ENCODE results near the gene GALNT14.
"Not testable (repeated sequence)": the region's sequence is repeated elsewhere in the genome, so short reads cannot be mapped to it uniquely, and the experiment has no call there.

Gene GALNT14

GRCh38 chr2:30938196-30938595 lies 200.0 kb downstream of the GALNT14 start:
- no peak for DNase-seq (ENCODE audit: low read depth)

DNA sequence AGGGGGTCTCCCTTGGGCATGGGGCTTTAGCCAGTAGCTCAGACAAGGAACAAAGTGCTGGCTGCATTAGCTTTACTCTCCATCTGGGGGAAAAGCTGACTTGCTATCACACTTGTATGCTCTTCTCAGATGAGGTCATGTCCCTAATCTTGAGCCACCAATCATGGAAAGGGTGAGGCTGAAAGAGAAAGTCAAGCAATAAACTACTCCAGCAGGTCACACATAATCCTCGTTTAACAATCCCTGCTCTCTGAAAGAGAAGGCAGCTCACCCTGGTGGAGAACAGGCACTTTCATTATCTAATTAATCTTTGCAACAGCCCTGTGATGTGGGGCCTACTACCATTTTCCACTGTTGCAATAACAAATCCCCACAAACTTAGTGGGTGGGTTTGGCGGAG lies 201.3 kb downstream of the GALNT14 start:
- DNase-seq (ENCODE audit: low read depth) = no peak

DNA sequence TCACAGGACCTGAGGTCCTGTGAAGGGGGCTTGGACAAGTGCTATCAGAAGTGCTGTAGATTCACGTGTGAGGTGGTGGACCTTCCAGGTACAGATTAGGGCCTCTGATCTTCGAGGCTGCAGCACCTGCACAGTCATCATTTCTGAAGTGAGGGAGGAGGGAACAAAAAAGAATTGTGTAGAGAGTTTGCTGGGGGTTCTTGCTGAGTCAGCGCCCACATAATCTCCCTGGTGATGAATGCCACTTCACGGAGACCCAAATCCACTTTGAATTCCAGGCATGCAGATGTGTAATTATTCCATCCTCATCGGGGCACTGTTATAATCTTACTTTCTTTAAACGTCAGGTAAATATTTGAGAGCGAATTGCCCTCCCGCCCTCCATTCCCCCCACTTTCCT lies 202.4 kb downstream of the GALNT14 start:
- no peak for DNase-seq (ENCODE audit: low read depth)

GRCh38 chr2:30934066-30934465 lies 204.2 kb downstream of the GALNT14 start:
- no peak for DNase-seq (ENCODE audit: low read depth)

- DNase-seq (ENCODE audit: low read depth) = no peak
Observed at GRCh38 chr2:30933496-30933895, 204.7 kb downstream of the GALNT14 start.

DNA sequence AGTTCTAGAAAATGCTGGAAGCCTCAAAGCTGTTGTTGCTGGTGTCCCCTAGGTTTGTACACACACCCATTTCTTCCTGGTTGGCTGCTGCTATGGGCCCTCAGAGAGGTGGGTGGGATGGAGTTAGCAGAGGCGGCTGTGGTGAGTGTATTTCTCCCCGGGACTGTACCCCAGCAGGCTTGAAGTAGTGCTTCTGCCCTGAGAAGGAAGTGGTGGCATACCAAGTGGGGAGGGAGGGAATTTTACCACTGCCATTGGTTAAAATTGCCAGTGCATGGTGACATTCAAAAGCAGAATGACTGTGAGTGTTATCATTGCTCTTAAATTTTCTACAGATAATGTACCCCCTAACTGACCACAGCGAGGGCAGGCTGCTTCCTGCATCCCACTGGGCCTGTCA lies 205.4 kb downstream of the GALNT14 start:
- no peak for DNase-seq (ENCODE audit: low read depth)

DNA sequence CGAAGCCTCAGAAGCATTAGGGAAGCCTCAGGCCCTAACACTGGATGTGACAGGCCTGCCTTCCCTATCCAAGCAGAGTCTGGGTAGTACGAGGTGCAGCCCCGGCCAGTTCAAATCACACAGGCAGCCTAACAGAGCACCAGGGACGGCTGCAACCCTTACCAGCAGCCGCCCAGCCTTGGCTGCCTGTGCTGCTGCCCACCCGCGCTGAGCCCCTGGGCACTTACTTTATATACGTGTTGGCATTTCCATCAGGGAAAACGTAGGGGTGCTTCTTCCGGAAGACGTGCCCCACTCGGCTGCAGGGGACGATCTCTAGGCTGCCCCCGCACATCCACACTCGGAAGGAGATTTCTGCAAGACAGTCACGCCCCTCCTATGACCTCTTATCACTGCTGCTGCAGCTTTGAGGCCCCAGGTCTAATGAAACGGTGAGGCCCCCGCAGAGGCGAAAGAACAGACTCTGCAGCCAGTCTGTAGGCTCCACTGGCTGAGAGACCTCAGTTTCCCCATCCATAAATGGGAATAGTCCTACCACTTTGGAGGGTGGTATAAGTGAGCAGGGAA lies 206.3 kb downstream of the GALNT14 start:
- DNase-seq (ENCODE audit: low read depth) = no peak

DNA sequence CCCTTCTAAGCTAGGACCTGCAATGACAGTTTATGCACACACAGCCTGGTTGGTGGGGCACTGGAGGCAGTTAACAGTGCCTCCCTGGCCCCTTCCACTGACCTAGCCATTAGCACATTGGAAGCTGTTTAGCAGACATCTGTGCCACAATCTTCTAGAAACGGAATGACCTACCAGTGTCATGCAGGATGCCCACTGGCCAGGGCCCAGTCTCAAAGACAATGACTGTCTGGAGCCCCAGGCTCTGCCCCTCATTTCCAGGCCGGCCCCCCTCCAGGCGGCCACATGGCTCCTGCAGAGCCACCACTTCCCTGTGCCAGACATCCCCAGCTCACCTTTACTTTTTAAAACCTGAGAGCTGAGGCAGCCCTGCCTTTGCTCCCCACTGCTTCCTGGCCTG lies 207.5 kb downstream of the GALNT14 start:
- no peak for DNase-seq (ENCODE audit: low read depth)

GRCh38 chr2:30927465-30928075 lies 210.7 kb downstream of the GALNT14 start:
- no peak for DNase-seq (ENCODE audit: low read depth)

DNA sequence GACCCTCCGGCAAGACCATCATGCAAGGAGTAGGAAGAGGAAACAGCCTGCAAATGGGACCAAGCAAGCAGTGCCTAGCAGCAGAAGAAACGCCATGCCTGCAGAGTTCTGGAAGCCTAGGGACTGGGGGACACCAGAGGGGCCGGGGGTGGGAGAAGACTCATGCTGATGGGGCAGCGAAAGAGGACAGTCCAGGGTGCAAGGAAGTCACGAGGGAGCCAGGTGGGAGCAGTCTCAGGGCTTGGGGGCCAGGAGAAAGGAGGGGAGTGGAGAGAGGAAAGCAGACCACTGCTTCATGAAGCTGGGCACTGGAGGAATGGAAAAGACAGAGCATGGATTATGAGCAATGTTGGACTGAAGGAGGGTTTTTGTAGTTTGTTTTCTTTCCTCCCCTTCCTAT lies 211.6 kb downstream of the GALNT14 start:
- DNase-seq (ENCODE audit: low read depth) = no peak

DNA sequence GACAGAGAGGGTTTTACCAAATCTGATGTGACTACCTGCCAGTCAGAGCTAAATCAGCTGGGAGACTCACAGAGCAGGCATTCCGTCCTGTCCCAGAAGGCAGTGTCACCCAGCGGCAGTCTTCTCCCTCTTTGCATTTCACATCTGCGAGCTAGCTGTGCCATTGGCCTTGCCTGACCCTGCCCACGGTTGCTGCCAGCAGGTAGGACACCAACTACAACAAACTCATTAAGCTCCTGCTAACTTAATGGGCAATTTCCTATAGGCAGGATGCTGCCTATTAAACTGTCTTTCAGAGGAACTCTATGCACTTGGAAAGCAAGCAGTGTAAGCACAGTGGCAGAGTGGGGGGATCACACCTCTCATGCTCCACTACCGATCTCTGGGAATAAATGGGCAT lies 214.6 kb downstream of the GALNT14 start:
- DNase-seq (ENCODE audit: low read depth) = no peak

DNA sequence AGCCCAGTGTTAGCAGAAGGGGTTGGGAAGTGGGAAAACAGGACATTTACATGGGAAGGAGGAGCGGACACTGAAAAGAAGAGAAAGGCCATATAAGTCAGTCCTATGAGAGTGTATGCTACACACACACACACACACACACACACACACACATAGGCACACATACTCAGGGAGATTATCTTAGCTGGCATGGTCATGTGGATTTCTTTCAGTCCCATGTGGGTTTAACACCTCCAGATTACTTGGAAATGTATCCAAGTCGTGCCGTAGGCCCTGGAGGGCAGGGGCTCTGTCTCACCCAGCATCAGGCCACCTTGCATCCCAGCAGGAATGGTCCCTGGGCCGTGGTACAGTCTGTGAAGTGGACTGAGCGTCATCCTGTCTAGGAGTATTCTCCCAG lies 217.7 kb downstream of the GALNT14 start:
- DNase-seq (ENCODE audit: low read depth) = no peak

GRCh38 chr2:30915486-30915885 lies 222.8 kb downstream of the GALNT14 start:
- DNase-seq (ENCODE audit: low read depth) = no peak

- DNase-seq (ENCODE audit: low read depth) = no peak
Observed at GRCh38 chr2:30914456-30914855, 223.8 kb downstream of the GALNT14 start.

- no peak for DNase-seq (ENCODE audit: low read depth)
Observed at GRCh38 chr2:30912056-30912455, 226.2 kb downstream of the GALNT14 start.

GRCh38 chr2:30911327-30911726 lies 226.9 kb downstream of the GALNT14 start:
- no peak for DNase-seq (ENCODE audit: low read depth)

- no peak for DNase-seq (ENCODE audit: low read depth)
Observed at GRCh38 chr2:30910686-30911085, 227.6 kb downstream of the GALNT14 start.

GRCh38 chr2:30904437-30904836 lies 233.8 kb downstream of the GALNT14 start:
- DNase-seq (ENCODE audit: low read depth) = not testable (repeated sequence)

- DNase-seq (ENCODE audit: low read depth) = no peak
Observed at GRCh38 chr2:30903326-30903725, 234.9 kb downstream of the GALNT14 start.

- DNase-seq (ENCODE audit: low read depth) = no peak
Observed at GRCh38 chr2:30900381-30900780, 237.9 kb downstream of the GALNT14 start.

DNA sequence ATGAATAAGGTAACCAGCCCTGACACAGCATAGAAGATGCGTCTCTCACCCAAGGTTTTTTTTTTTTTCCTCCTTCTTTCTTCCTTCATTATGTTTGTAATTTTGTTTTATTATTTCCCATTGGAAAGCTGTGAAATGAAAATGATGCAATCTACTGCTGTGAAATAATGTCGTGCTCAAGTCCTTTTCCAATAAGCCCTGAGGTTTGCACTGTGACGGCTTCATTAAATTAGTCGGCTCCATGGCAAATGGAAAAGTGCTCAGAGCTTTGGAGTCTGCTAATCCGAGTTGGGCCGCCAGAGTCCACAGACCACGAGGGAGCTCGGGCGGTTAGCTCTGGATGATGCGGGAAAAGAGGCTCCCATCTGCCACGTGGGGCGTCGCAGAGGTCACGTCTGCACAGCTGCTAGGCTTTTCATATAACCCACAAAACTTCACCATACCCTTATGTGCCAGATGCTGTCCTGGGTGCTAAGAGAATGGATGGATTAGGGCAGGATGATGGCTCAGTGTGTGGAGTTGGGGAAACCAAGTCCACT lies 238.7 kb downstream of the GALNT14 start:
- no peak for DNase-seq (ENCODE audit: low read depth)

- no peak for DNase-seq (ENCODE audit: low read depth)
Observed at GRCh38 chr2:30897539-30897938, 240.7 kb downstream of the GALNT14 start.

DNA sequence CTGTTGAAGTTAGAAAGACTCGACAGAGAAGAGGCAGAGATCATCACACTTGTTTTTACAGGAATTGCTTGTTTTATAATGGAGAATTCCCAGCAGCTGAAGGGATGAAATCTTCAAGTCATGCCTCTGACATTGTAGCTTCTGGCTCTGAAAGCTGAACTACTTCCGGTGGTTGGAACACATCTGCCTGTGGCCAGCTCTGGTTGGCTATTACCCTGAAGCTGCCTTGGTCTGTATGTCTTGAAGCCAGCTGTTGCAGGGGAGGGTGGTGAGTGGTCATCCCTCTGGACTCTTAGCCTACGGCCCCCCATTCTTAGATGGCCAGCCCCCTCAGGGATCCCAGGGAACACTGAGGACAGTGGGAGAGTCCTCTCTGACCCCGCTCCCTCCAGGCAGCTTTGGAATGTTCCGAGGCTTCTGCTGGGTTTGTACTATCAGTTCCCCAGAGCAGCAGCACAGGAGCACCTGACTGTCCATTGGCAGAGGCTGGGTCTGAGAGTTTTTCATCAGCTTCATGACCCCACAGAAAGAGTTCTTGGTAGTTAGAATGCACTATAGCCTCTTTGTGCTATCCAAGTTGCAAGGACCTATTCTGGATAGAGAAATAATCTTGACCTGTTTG lies 243.6 kb downstream of the GALNT14 start:
- no peak for DNase-seq (ENCODE audit: low read depth)

Data from activated gamma-delta T cell treated with anti-CD3 and anti-CD28 coated beads, Interleukin-2, amount 50 U/mL, for 16 hours (primary cell).